Mesodermal cell (in vitro differentiated cells): ENCODE measurements around the gene HNRNPK.

Experiments used
- H3K27ac ChIP-seq: 2 replicates; pipeline ENCODE4 v1.7.0; 2013; ENCODE audit warnings: mild to moderate bottlenecking, low read depth, low read length, moderate library complexity; ENCODE audit not compliant: severe bottlenecking
- H3K36me3 ChIP-seq: 2 replicates; pipeline ENCODE4 v1.7.1; 2013; ENCODE audit warnings: mild to moderate bottlenecking, low read length, moderate library complexity; ENCODE audit not compliant: control insufficient read depth, insufficient read depth
- H3K4me1 ChIP-seq: one replicate; pipeline ENCODE4 v1.7.1; 2013; ENCODE audit warnings: mild to moderate bottlenecking, low read length; ENCODE audit not compliant: insufficient read depth, control insufficient read depth, poor library complexity, severe bottlenecking
- H3K4me3 ChIP-seq: 2 replicates; pipeline ENCODE4 v1.7.0; 2013; ENCODE audit warnings: low read length, control low read depth, mild to moderate bottlenecking; ENCODE audit not compliant: insufficient read depth, poor library complexity, severe bottlenecking; ENCODE audit errors: extremely low read depth
- H3K9me3 ChIP-seq: 2 replicates; pipeline ENCODE4 v1.7.1; 2013; ENCODE audit warnings: mild to moderate bottlenecking, low read length, moderate library complexity; ENCODE audit not compliant: control insufficient read depth
- WGBS, 2 experiments: methylation state at CpG; one replicate each; pipeline ENCODE4 v1.1.5; 2013; ENCODE audit warnings: missing lambda C conversion rate in 2 of 2; ENCODE audit not compliant: insufficient coverage in 2 of 2; 5-methylcytosine and 5-hydroxymethylcytosine counted together

The HNRNPK gene

DNA sequence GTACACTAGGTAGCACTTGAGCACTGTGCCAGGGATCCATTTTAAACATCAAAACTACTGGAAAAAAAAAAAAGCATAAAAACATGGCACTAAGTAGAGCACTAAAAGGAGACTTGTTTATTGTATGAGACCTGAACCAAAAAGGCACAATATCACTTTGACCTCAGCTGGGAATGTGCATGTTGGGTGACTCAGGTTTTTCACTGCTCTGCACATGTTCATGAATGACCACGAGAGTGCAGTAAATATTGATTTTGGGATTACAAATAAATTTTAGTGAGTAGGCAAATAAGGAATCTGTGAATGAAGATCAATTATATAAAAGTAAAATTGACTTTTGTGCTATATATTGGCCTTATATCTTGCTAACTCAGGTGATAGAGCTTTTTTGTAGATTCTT lies 12.4 kb upstream of the HNRNPK start:
- WGBS, 2 experiments = 100% methylated on average over 1 of the region's 1 CpG
- Histone ChIP-seq H3K4me1 (no peaks in the 10 kb centered on the region), H3K36me3 (peaks cover 20% of the 10 kb centered on the region), H3K4me3 (no peak overlapping the region), H3K9me3 (no peaks in the 10 kb centered on the region), H3K27ac (no peak overlapping the region)

- Histone ChIP-seq H3K4me3 (no peak overlapping the region), H3K9me3 (no peaks in the 10 kb centered on the region), H3K4me1 (no peaks in the 10 kb centered on the region), H3K36me3 (peaks cover 21% of the 10 kb centered on the region), H3K27ac (no peak overlapping the region)
- WGBS, 2 experiments = no CpG with 5 or more reads among the region's 1 CpG
These were observed 11.3 kb upstream of the HNRNPK start for GRCh38 chr9:83991355-83991754.

GRCh38 chr9:83988411-83988810 lies 8.4 kb upstream of the HNRNPK start:
- no peak overlapping the region for H3K4me3 ChIP-seq
- 83 to 93% methylated on average over 1 to 2 of the region's 2 CpGs for WGBS, 2 experiments

GRCh38 chr9:83987402-83987791 lies 7.4 kb upstream of the HNRNPK start:
- WGBS, 2 experiments = no CpG with 5 or more reads among the region's 1 CpG
- Histone ChIP-seq H3K4me1 (no peaks in the 10 kb centered on the region), H3K4me3 (no peak overlapping the region), H3K9me3 (no peaks in the 10 kb centered on the region), H3K36me3 (peaks cover 21% of the 10 kb centered on the region), H3K27ac (no peak overlapping the region)

More at GRCh38 chr9:83988411-83988810, 8.4 kb upstream of the HNRNPK start:
- Histone ChIP-seq H3K27ac (no peak overlapping the region), H3K36me3 (peaks cover 21% of the 10 kb centered on the region), H3K9me3 (no peaks in the 10 kb centered on the region), H3K4me1 (no peaks in the 10 kb centered on the region)

- Histone ChIP-seq H3K4me1 (no peaks in the 10 kb centered on the region), H3K4me3 (no peak overlapping the region), H3K9me3 (no peaks in the 10 kb centered on the region), H3K36me3 (peaks cover 21% of the 10 kb centered on the region), H3K27ac (no peak overlapping the region)
- 93 to 96% methylated on average over 7 to 9 of the region's 11 CpGs for WGBS, 2 experiments
These were observed 6.9 kb upstream of the HNRNPK start for GRCh38 chr9:83986765-83987401.

DNA sequence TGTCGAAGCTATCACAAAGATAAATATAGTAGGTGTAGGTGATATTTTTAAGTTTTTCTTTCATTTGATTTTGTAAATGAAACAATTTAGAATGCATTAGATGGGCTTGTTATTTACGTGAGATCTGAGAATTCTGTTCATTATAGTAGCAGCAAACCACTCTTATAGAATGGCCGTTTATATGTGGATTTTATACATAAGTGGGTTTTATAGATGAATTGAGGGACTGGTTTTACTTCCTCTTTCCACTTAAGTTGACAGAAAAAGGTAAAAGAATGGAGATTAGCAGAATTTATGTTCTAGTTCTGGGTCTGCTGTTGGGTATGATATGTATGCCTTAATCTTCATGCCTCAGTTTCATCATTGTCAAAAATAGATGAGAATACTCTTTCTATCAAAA lies 6.2 kb upstream of the HNRNPK start:
- WGBS, 2 experiments = 100% methylated on average over 1 to 2 of the region's 3 CpGs
- Histone ChIP-seq H3K27ac (no peak overlapping the region), H3K9me3 (no peaks in the 10 kb centered on the region), H3K36me3 (peaks cover 21% of the 10 kb centered on the region), H3K4me3 (no peak overlapping the region), H3K4me1 (no peaks in the 10 kb centered on the region)

- peak overlapping the region; percentile 99 for H3K27ac ChIP-seq
- WGBS, 2 experiments = 0 to 1% methylated on average over 20 to 26 of the region's 29 CpGs
These were observed 1.3 kb upstream of the HNRNPK start for GRCh38 chr9:83981126-83981871.

GRCh38 chr9:83980395-83981125 lies 545 bp upstream of the HNRNPK start, which contains the start of gene RMI1:
RMI1 (plus strand) TSS chr9:83980805; CDS start chr9:84000987, 20,182 bp downstream.
- no peaks in the 10 kb centered on the region for H3K9me3 ChIP-seq
- H3K27ac ChIP-seq = peak within 1 kb of the TSS; percentile 99
- peak within 1 kb of the TSS; percentile 95 for H3K4me3 ChIP-seq
- H3K36me3 ChIP-seq = peaks cover 32% of the 10 kb centered on the region
- WGBS, 2 experiments = 0% methylated on average over 47 to 61 of the region's 69 CpGs
- peaks cover 7% of the 10 kb centered on the region for H3K4me1 ChIP-seq

More at GRCh38 chr9:83981126-83981871, 1.3 kb upstream of the HNRNPK start:
- H3K9me3 ChIP-seq = no peaks in the 10 kb centered on the region
- peaks cover 7% of the 10 kb centered on the region for H3K4me1 ChIP-seq
- H3K4me3 ChIP-seq = peak overlapping the region; percentile 95
- peaks cover 24% of the 10 kb centered on the region for H3K36me3 ChIP-seq

- H3K4me1 ChIP-seq = peaks cover 7% of the 10 kb centered on the region
- H3K4me3 ChIP-seq = peak overlapping the region; percentile 95
- H3K27ac ChIP-seq = peak overlapping the region; percentile 99
- peaks cover 45% of the 10 kb centered on the region for H3K36me3 ChIP-seq
- 0% methylated on average over 24 to 36 of the region's 55 CpGs for WGBS, 2 experiments
- no peaks in the 10 kb centered on the region for H3K9me3 ChIP-seq
These were observed 813 bp downstream of the HNRNPK start for GRCh38 chr9:83978992-83979811.

GRCh38 chr9:83977196-83977595 lies 2.8 kb downstream of the HNRNPK start:
- peak overlapping the region; percentile 95 for H3K4me3 ChIP-seq
- WGBS, 2 experiments = no CpG with 5 or more reads among the region's 1 CpG
- H3K4me1 ChIP-seq = peaks cover 7% of the 10 kb centered on the region
- no peak overlapping the region for H3K27ac ChIP-seq
- H3K9me3 ChIP-seq = no peaks in the 10 kb centered on the region
- peaks cover 64% of the 10 kb centered on the region for H3K36me3 ChIP-seq
